GM12878 (cell line): ENCODE data around the gene EMX1. TPM values are rescaled to one million over a fixed set of nuclear protein-coding genes. Genes with fewer than 3 reads are reported as not detected.

Experiments
- ATAC-seq: fragments of 200-7000 bp; cut with Tn5 transposase; 3 replicates; pipeline ENCODE4 v1.9.1; 2020; ENCODE audit warnings: mild to moderate bottlenecking, moderate library complexity
- BruUV-seq: library from RNA; stranded (reverse); fragments of 400-500 nt; replicated peaks from 2 replicates; lab custom pipeline; 2021; lab: Mats Ljungman, UMichigan
- CTCF ChIA-PET: fragments of 300-600 bp; sonication (Branson Sonifier 250); formaldehyde crosslinking; extraction: SDS; loops from one replicate; lab custom pipeline; 2021; ENCODE audit warnings: inconsistent platforms; lab: Yijun Ruan, JAX
- POLR2A ChIA-PET: fragments of 350-600 bp; formaldehyde crosslinking; extraction: SDS; loops from one replicate; lab custom pipeline; 2021; ENCODE audit warnings: inconsistent platforms; lab: Charles Lee
- RAD21 ChIA-PET: fragments of 300-600 bp; sonication (Branson Sonifier 250); formaldehyde crosslinking; loops from one replicate; lab custom pipeline; 2023; ENCODE audit warnings: antibody characterized with exemption; ENCODE audit not compliant: unreplicated experiment; lab: Charles Lee
- SMC1A ChIA-PET: fragments of 300-600 bp; sonication (Branson Sonifier 250); formaldehyde crosslinking; loops from one replicate; lab custom pipeline; 2023; ENCODE audit not compliant: unreplicated experiment, uncharacterized antibody; lab: Charles Lee
- DNase-seq: peaks from one replicate; pipeline ENCODE4 v3.0.0-alpha.2; 2011; ENCODE audit warnings: low read depth, low spot score
- FAIRE-seq: peaks from 3 replicates; lab custom pipeline; 2011; peaks lifted over from hg19 to GRCh38; lab: Jason Lieb, UNC
- H2AFZ ChIP-seq: 2 replicates; pipeline ENCODE4 v1.6.0; 2011; ENCODE audit warnings: low read depth, low read length, control low read depth; ENCODE audit not compliant: control insufficient read depth
- H3K27ac ChIP-seq: 2 replicates; pipeline ENCODE4 v1.5.1; 2011; ENCODE audit warnings: control low read depth; ENCODE audit not compliant: control insufficient read depth, insufficient read depth
- H3K27me3 ChIP-seq, 2 experiments: replicated peaks in 1 of 2; 2 replicates each; pipeline versions ENCODE4 v1.6.0 to v1.6.1; 2011; ENCODE audit warnings: low read length in 1 of 2; ENCODE audit not compliant: control insufficient read depth in 2 of 2, insufficient read depth in 2 of 2
- H3K36me3 ChIP-seq, 2 experiments: 2 replicates each; pipeline ENCODE4 v1.5.1; 2011; ENCODE audit warnings: low read length in 1 of 2; ENCODE audit not compliant: control insufficient read depth in 2 of 2, insufficient read depth in 2 of 2
- H3K4me1 ChIP-seq: 2 replicates; pipeline ENCODE4 v1.6.1; 2011; ENCODE audit warnings: mild to moderate bottlenecking, low read length, moderate library complexity, mixed read lengths; ENCODE audit not compliant: control insufficient read depth, insufficient read depth
- H3K4me2 ChIP-seq: 2 replicates; pipeline ENCODE4 v1.6.0; 2011; ENCODE audit warnings: control low read depth; ENCODE audit not compliant: control insufficient read depth, insufficient read depth
- H3K4me3 ChIP-seq: fragments of 200-600 bp; sonication (generic); 2 replicates; pipeline ENCODE4 v1.5.1; 2016
- H3K79me2 ChIP-seq: 2 replicates; pipeline ENCODE4 v1.6.0; 2011; ENCODE audit warnings: low read length; ENCODE audit not compliant: control insufficient read depth, insufficient read depth
- H3K9ac ChIP-seq: 2 replicates; pipeline ENCODE4 v1.8.0; 2011; ENCODE audit warnings: low read length, control low read depth, mixed read lengths; ENCODE audit not compliant: control insufficient read depth, insufficient read depth
- H3K9me3 ChIP-seq: replicated peaks from 3 replicates; pipeline ENCODE4 v1.5.1; 2011; ENCODE audit warnings: mild to moderate bottlenecking, low read length; ENCODE audit not compliant: control insufficient read depth, insufficient read depth
- H4K20me1 ChIP-seq: 2 replicates; pipeline ENCODE4 v1.6.0; 2011; ENCODE audit not compliant: control insufficient read depth, insufficient read depth
- EED ChIP-seq: sonication (generic); IDR thresholded peaks from 2 replicates; pipeline ENCODE4 v1.6.1; 2016; ENCODE audit warnings: antibody characterized with exemption, low read depth
- HDAC2 ChIP-seq: fragments of 200-600 bp; sonication (generic); IDR thresholded peaks from 2 replicates; pipeline ENCODE4 v1.6.1; 2017
- KLF5 ChIP-seq: fragments of 450-650 bp; IDR thresholded peaks from 2 replicates; pipeline ENCODE4 v1.6.1; 2014; ENCODE audit warnings: mild to moderate bottlenecking; ENCODE audit not compliant: partially characterized antibody
- POU2F2 ChIP-seq: IDR thresholded peaks from 3 replicates; pipeline ENCODE4 v1.6.1; 2011; ENCODE audit warnings: low read depth, mild to moderate bottlenecking, low read length, borderline replicate concordance
- SREBF1 ChIP-seq: IDR thresholded peaks from 2 replicates; pipeline ENCODE4 v1.6.1; 2012; ENCODE audit warnings: mild to moderate bottlenecking, low read length
- SUZ12 ChIP-seq: fragments of 200-600 bp; sonication (generic); IDR thresholded peaks from one replicate; pipeline ENCODE4 v1.6.1; 2018; ENCODE audit warnings: antibody characterized with exemption, mild to moderate bottlenecking; ENCODE audit not compliant: unreplicated experiment
- ZNF24 ChIP-seq: fragments of 450-650 bp; IDR thresholded peaks from 2 replicates; pipeline ENCODE4 v1.6.1; 2017; ENCODE audit warnings: antibody characterized with exemption, mild to moderate bottlenecking
- WGBS: methylation state at CpG from one replicate; pipeline ENCODE4 v1.1.6; 2016; ENCODE audit warnings: low lambda C conversion rate; ENCODE audit not compliant: insufficient replicate concordance, insufficient coverage; ENCODE audit errors: missing lambda C conversion rate; 5-methylcytosine and 5-hydroxymethylcytosine counted together
- in situ Hi-C: fragments of 300-500 bp; cut with MboI; formaldehyde crosslinking; loops from 9 replicates; pipeline ENCODE4 v1.14.3; 2018; ENCODE audit warnings: mixed read lengths
- intact Hi-C: fragments of 100-400 bp; cut with micrococcal nuclease; formaldehyde crosslinking; loops from one replicate; pipeline ENCODE4 v1.14.2; 2022; ENCODE audit not compliant: unreplicated experiment
- polyA plus RNA-seq, 11 experiments: library from polyadenylated mRNA; depleted of rRNA in 4 of 11; unstranded in 6 of 11; stranded (reverse) in 5 of 11; fragments of >200 nt; fragmentation: Nextera tagmentation in 4 of 11; fragmentation: Illumina TruSeq in 1 of 11; extraction: Ambion mirVana in 4 of 11; extraction: Trizol in 1 of 11; gene quantifications; 1 replicate in 1 of 11; 2 replicates in 10 of 11; pipeline versions ENCODE4 v1.2.1 to v1.2.3, GENCODE V29; 2011 to 2016; ENCODE audit warnings: inconsistent platforms in 2 of 11, missing spikeins in 2 of 11, low read depth in 1 of 11
- total RNA-seq, 4 experiments: library from RNA; depleted of rRNA in 3 of 4; stranded (reverse); fragments of >200 nt in 3 of 4; fragmentation: Illumina TruSeq in 1 of 4; extraction: Trizol in 1 of 4; gene quantifications; 2 replicates each; pipeline versions ENCODE4 v1.2.1 to v1.2.3, GENCODE V29; 2013 to 2021
- TF ChIP-seq, protein P1 (sequence below): IDR thresholded peaks from 2 replicates; pipeline ENCODE4 v1.6.1; 2012; ENCODE audit warnings: low read depth, low read length, improper control_type of control experiment
- TF ChIP-seq, protein P2 (sequence below): fragments of 450-650 bp; IDR thresholded peaks from 2 replicates; pipeline ENCODE4 v1.6.1; 2014; ENCODE audit warnings: mild to moderate bottlenecking

Gene EMX1
- total and polyA plus RNA-seq, 10 of the 15 experiments (the other 5 are each of a cell fraction or from before 2014, with no cell fraction given) = 0.07 to 5.1 (median 1.2) TPM; not detected in 1

DNA sequence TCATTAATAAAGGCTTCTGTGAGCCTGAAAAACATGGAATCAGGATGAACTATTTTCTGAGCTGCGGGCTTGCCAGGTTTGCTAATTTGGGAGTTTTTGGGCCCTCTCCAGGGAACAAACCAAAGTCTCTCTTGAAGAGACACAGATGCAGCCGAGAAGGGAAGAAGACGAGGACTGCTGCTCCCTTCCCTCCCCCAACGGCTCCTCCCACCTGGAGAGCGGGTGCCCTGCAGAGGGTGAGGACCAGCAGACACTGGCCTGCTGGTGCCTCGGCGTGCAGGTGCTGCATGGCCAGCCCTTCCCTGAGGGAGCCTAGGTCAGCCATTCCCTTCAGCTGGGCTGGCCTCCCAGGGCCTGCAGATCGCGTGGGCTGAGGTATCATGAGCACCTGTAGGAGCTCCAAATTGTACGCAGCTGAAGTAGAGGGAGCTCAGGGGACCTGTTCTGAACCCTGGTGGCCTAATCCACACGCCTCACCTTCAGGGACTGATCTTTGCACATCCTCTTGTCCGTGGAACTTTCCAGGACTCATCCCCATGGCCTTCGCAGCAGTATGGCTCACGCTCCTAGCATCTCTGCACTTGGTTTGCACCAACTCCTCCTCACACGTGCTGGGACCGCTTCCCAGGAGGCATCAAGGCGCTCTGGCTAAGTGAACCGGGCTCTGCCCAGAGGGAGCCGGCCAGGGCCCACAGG is 19.5 kb downstream of the EMX1 start:
- ChIA-PET CTCF (interaction anchor here (1.0 to 8.0 kb wide), 2 partner anchors 44 to 49 kb away, joined by 3 to 117 read pairs; partner anchors contain the start of gene SPR), SMC1A (interaction anchor here (4.8 kb wide), 1 partner anchor 44 kb away, joined by 39 read pairs; no protein-coding TSS in a partner anchor), POLR2A (no interaction called here), RAD21 (interaction anchor here (1.0 kb wide), 1 partner anchor 43 kb away, joined by 3 read pairs; no protein-coding TSS in a partner anchor)
- in situ Hi-C loops (no loop called here), intact Hi-C loops (no loop called here)
- TF ChIP-seq POU2F2 (no peak), SUZ12 (no peak), EED (no peak), HDAC2 (no peak), SREBF1 (no peak), ZNF24 (no peak), KLF5 (no peak)
- TF ChIP-seq, protein P1, sequence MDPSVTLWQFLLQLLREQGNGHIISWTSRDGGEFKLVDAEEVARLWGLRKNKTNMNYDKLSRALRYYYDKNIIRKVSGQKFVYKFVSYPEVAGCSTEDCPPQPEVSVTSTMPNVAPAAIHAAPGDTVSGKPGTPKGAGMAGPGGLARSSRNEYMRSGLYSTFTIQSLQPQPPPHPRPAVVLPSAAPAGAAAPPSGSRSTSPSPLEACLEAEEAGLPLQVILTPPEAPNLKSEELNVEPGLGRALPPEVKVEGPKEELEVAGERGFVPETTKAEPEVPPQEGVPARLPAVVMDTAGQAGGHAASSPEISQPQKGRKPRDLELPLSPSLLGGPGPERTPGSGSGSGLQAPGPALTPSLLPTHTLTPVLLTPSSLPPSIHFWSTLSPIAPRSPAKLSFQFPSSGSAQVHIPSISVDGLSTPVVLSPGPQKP = no peak
- TF ChIP-seq, protein P2, sequence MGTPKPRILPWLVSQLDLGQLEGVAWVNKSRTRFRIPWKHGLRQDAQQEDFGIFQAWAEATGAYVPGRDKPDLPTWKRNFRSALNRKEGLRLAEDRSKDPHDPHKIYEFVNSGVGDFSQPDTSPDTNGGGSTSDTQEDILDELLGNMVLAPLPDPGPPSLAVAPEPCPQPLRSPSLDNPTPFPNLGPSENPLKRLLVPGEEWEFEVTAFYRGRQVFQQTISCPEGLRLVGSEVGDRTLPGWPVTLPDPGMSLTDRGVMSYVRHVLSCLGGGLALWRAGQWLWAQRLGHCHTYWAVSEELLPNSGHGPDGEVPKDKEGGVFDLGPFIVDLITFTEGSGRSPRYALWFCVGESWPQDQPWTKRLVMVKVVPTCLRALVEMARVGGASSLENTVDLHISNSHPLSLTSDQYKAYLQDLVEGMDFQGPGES = no peak
- no peaks in the 10 kb centered on the region for H3K79me2 ChIP-seq
- WGBS = 58% methylated on average over 19 of the region's 19 CpGs
- H3K4me1 ChIP-seq = no peaks in the 10 kb centered on the region; the same call in 1 of the 2 replicates
- H3K4me3 ChIP-seq = no peak overlapping the region
- no peak overlapping the region for H3K4me2 ChIP-seq
- no peak overlapping the region for H3K9ac ChIP-seq
- no peak overlapping the region for H2AFZ ChIP-seq
- no peaks in the 10 kb centered on the region; the same call in 1 of the 2 replicates for H4K20me1 ChIP-seq
- BruUV-seq = no TSS peak
- H3K27ac ChIP-seq = no peak overlapping the region
- DNase-seq (no peak), ATAC-seq (no peak), FAIRE-seq (no peak)
- no peaks in the 10 kb centered on the region for H3K27me3 ChIP-seq
- no peaks in the 10 kb centered on the region for H3K9me3 ChIP-seq
- no peaks in the 10 kb centered on the region for H3K36me3 ChIP-seq
